Fibroblast of pulmonary artery (primary cell): ENCODE data around the gene TMEM185B.

Experiments used
- DNase-seq: peaks from one replicate; pipeline ENCODE4 v3.0.0-alpha.2; 2010; ENCODE audit warnings: low read depth
- H3K4me3 ChIP-seq: replicated peaks from 2 replicates; pipeline ENCODE4 v1.5.1; 2011; ENCODE audit warnings: low read depth, mild to moderate bottlenecking, control low read depth, low read length, moderate library complexity
- TF ChIP-seq, protein P1 (sequence below): IDR thresholded peaks from 2 replicates; pipeline ENCODE4 v1.5.1; 2011; ENCODE audit warnings: mild to moderate bottlenecking, control low read depth, low read length, inconsistent platforms; ENCODE audit errors: missing control alignments

The TMEM185B gene

GRCh38 chr2:120244656-120245519 is 21.7 kb upstream of the TMEM185B start:
- TF ChIP-seq, protein P1, sequence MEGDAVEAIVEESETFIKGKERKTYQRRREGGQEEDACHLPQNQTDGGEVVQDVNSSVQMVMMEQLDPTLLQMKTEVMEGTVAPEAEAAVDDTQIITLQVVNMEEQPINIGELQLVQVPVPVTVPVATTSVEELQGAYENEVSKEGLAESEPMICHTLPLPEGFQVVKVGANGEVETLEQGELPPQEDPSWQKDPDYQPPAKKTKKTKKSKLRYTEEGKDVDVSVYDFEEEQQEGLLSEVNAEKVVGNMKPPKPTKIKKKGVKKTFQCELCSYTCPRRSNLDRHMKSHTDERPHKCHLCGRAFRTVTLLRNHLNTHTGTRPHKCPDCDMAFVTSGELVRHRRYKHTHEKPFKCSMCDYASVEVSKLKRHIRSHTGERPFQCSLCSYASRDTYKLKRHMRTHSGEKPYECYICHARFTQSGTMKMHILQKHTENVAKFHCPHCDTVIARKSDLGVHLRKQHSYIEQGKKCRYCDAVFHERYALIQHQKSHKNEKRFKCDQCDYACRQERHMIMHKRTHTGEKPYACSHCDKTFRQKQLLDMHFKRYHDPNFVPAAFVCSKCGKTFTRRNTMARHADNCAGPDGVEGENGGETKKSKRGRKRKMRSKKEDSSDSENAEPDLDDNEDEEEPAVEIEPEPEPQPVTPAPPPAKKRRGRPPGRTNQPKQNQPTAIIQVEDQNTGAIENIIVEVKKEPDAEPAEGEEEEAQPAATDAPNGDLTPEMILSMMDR: no peak
- no peak overlapping the region for H3K4me3 ChIP-seq
- DNase-seq: no peak

DNA sequence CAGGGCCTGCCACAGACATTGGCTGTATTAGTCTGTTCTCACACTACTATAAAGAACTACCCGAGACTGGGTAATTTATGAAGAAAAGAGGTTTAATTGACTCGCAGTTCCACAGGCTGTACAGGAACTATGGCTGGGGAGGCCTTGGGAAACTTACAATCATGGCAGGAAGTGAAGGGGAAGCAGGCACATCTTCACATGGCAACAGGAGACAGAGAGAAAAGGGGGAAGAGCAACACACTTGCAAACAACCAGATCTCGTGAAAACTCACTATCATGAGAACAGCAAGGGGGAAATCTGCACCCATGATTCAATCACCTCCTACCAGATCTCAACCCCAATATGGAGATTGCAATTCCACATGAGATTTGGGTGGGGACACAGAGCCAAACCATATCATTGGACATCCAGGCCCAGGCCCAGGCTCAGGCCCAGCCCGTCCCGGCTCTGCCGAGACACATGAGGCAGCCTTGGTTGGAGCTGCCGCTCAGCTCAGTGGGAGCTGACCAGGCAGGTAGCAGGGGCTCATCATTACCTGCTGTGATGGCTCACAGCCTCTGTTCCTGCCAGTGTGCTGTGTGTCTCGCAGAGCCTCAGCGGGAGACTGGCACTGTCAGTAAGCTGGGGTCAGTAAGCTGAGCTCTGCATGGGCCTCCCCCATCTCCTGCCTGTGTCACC is 20.8 kb upstream of the TMEM185B start:
- H3K4me3 ChIP-seq: no peak overlapping the region
- TF ChIP-seq, protein P1: no peak
- DNase-seq: no peak

- DNase-seq: peak; percentile 41
- TF ChIP-seq, protein P1: no peak
- H3K4me3 ChIP-seq: no peak overlapping the region
Observed at GRCh38 chr2:120243211-120243610, 20.0 kb upstream of the TMEM185B start.

GRCh38 chr2:120241684-120242083 is 18.5 kb upstream of the TMEM185B start:
- TF ChIP-seq, protein P1: no peak
- H3K4me3 ChIP-seq: no peak overlapping the region
- DNase-seq: no peak

GRCh38 chr2:120240901-120241429 is 17.8 kb upstream of the TMEM185B start:
- TF ChIP-seq, protein P1: no peak
- no peak overlapping the region for H3K4me3 ChIP-seq
- DNase-seq: no peak

- TF ChIP-seq, protein P1: no peak
- H3K4me3 ChIP-seq: no peak overlapping the region
- peak; percentile 89 for DNase-seq
Observed at GRCh38 chr2:120239488-120240287, 16.5 kb upstream of the TMEM185B start.
